ENCODE measurements around the gene ALKBH3.

ALKBH3 gene

GRCh38 chr11:43948341-43949225 lies 68.0 kb downstream of the ALKBH3 start:
- H3K27ac ChIP-seq: no peak overlapping the region
- TF ChIP-seq ZFX (IDR thresholded peaks at IDR 0.05; ENCODE audit: borderline replicate concordance) (no peak), CTCF (IDR thresholded peaks at IDR 0.05) (no peak)

GRCh38 chr11:43950311-43950855 lies 69.8 kb downstream of the ALKBH3 start:
- TF ChIP-seq CTCF (IDR thresholded peaks at IDR 0.05) (no peak), ZFX (IDR thresholded peaks at IDR 0.05; ENCODE audit: borderline replicate concordance) (no peak)
- H3K27ac ChIP-seq: no peak overlapping the region

- no peak overlapping the region for H3K27ac ChIP-seq
- TF ChIP-seq ZFX (IDR thresholded peaks at IDR 0.05; ENCODE audit: borderline replicate concordance) (no peak), CTCF (IDR thresholded peaks at IDR 0.05) (no peak)
These were observed 70.6 kb downstream of the ALKBH3 start for GRCh38 chr11:43951231-43951630.

GRCh38 chr11:43952020-43952400 lies 71.4 kb downstream of the ALKBH3 start:
- TF ChIP-seq ZFX (IDR thresholded peaks at IDR 0.05; ENCODE audit: borderline replicate concordance) (no peak), CTCF (IDR thresholded peaks at IDR 0.05) (no peak)
- no peak overlapping the region for H3K27ac ChIP-seq

- no peak overlapping the region for H3K27ac ChIP-seq
- no peak for TF ChIP-seq ZFX (IDR thresholded peaks at IDR 0.05; ENCODE audit: borderline replicate concordance)
- no peak for TF ChIP-seq CTCF (IDR thresholded peaks at IDR 0.05)
These were observed 72.0 kb downstream of the ALKBH3 start for GRCh38 chr11:43952401-43953342.

GRCh38 chr11:43953521-43953920 lies 72.9 kb downstream of the ALKBH3 start:
- no peak overlapping the region for H3K27ac ChIP-seq
- TF ChIP-seq ZFX (IDR thresholded peaks at IDR 0.05; ENCODE audit: borderline replicate concordance): no peak
- no peak for TF ChIP-seq CTCF (IDR thresholded peaks at IDR 0.05)

Measured in 22Rv1 (cell line).